Type B pancreatic cell (in vitro differentiated cells): ENCODE results near the gene PCDHGA3. TPM values are rescaled to one million over a fixed set of nuclear protein-coding genes. Genes with fewer than 3 reads are reported as not detected.

ENCODE experiments used
- DNase-seq: peaks from one replicate; pipeline ENCODE4 v3.0.0; 2021; ENCODE audit warnings: mixed read lengths; ENCODE audit not compliant: unreplicated experiment; ENCODE audit errors: extremely low spot score
- H3K27ac Mint-ChIP-seq: 2 replicates; pipeline ENCODE4 v1.8.0; 2021; ENCODE audit warnings: mild to moderate bottlenecking, mixed read lengths
- H3K27me3 Mint-ChIP-seq: 2 replicates; pipeline ENCODE4 v1.8.0; 2021; ENCODE audit warnings: mixed read lengths
- H3K36me3 Mint-ChIP-seq: 2 replicates; pipeline ENCODE4 v1.8.0; 2021; ENCODE audit warnings: mixed read lengths
- H3K4me1 Mint-ChIP-seq: one replicate; pipeline ENCODE4 v1.8.0; 2021; ENCODE audit warnings: mixed read lengths; ENCODE audit not compliant: unreplicated experiment
- H3K4me3 Mint-ChIP-seq: 2 replicates; pipeline ENCODE4 v1.8.0; 2021; ENCODE audit warnings: mild to moderate bottlenecking, mixed read lengths
- H3K9me3 Mint-ChIP-seq: 2 replicates; pipeline ENCODE4 v1.8.0; 2021; ENCODE audit warnings: mixed read lengths
- CTCF ChIP-seq: fragments of 200-600 bp; sonication (generic); conservative IDR thresholded peaks from 2 replicates; pipeline ENCODE4 v1.5.0; 2021; ENCODE audit warnings: antibody characterized with exemption, mild to moderate bottlenecking
- total RNA-seq: library from RNA; stranded (reverse); gene quantifications from 2 replicates; pipeline ENCODE4 v1.2.1, GENCODE V29; 2021; ENCODE audit warnings: low replicate concordance

Gene PCDHGA3
- total RNA-seq, 1 donor from 2014 or later: 0.27 TPM

GRCh38 chr5:141354900-141355469 is 11.4 kb downstream of the PCDHGA3 start, which contains the start of gene PCDHGA4:
Gene PCDHGA4, plus strand, starts transcription at chr5:141355021. Its CDS starts 87 bp downstream, at chr5:141355108.
- Mint-ChIP-seq H3K4me3 (no peak within 1 kb of the TSS), H3K9me3 (peaks cover 12% of the 10 kb centered on the region), H3K27me3 (no peaks in the 10 kb centered on the region), H3K36me3 (peaks cover 10% of the 10 kb centered on the region), H3K27ac (no peak within 1 kb of the TSS), H3K4me1 (no peaks in the 10 kb centered on the region)
- DNase-seq: no peak
- TF ChIP-seq CTCF: peak; percentile 59

- no peak for TF ChIP-seq CTCF
- no peaks in the 10 kb centered on the region for H3K27me3 Mint-ChIP-seq
These were observed 12.0 kb downstream of the PCDHGA3 start for GRCh38 chr5:141355641-141356040.

DNA sequence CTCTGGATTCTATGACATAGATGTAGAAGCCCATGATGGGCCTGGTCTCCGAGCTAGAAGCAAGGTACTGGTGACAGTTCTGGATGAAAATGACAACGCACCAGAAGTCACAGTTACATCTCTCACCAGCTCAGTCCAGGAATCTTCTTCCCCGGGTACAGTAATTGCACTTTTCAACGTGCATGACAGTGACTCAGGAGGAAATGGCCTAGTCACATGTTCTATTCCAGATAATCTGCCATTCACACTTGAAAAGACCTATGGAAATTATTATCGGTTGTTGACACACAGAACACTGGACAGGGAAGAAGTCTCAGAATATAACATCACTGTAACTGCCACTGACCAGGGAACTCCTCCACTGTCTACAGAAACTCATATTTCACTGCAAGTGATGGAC is 12.5 kb downstream of the PCDHGA3 start:
- H3K27me3 Mint-ChIP-seq: no peaks in the 10 kb centered on the region
- no peak overlapping the region for H3K4me3 Mint-ChIP-seq
- no peaks in the 10 kb centered on the region for H3K4me1 Mint-ChIP-seq
- no peak for TF ChIP-seq CTCF
- H3K9me3 Mint-ChIP-seq: peaks cover 9% of the 10 kb centered on the region
- H3K36me3 Mint-ChIP-seq: peaks cover 7% of the 10 kb centered on the region
- no peak for DNase-seq
- no peak overlapping the region for H3K27ac Mint-ChIP-seq

More at GRCh38 chr5:141355641-141356040, 12.0 kb downstream of the PCDHGA3 start:
- Mint-ChIP-seq H3K9me3 (peaks cover 9% of the 10 kb centered on the region), H3K36me3 (peaks cover 7% of the 10 kb centered on the region), H3K4me3 (no peak overlapping the region), H3K27ac (no peak overlapping the region), H3K4me1 (no peaks in the 10 kb centered on the region)
- DNase-seq: no peak

DNA sequence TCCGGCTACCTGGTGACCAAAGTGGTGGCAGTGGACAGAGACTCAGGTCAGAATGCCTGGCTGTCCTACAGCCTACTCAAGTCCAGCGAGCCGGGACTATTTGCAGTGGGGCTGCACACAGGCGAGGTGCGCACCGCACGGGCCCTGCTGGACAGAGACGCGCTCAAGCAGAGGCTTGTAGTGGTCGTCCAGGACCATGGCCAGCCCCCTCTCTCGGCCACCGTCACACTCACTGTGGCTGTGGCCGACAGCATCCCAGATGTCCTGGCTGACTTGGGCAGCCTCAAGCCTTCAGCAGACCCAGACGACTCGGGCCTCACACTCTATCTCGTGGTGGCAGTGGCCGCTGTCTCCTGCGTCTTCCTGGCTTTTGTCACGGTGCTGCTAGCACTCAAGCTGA is 13.3 kb downstream of the PCDHGA3 start:
- H3K36me3 Mint-ChIP-seq: peaks cover 7% of the 10 kb centered on the region
- DNase-seq: no peak
- no peak overlapping the region for H3K27ac Mint-ChIP-seq
- H3K27me3 Mint-ChIP-seq: no peaks in the 10 kb centered on the region
- no peak for TF ChIP-seq CTCF
- H3K4me3 Mint-ChIP-seq: no peak overlapping the region
- H3K4me1 Mint-ChIP-seq: no peaks in the 10 kb centered on the region
- peaks cover 9% of the 10 kb centered on the region for H3K9me3 Mint-ChIP-seq

DNA sequence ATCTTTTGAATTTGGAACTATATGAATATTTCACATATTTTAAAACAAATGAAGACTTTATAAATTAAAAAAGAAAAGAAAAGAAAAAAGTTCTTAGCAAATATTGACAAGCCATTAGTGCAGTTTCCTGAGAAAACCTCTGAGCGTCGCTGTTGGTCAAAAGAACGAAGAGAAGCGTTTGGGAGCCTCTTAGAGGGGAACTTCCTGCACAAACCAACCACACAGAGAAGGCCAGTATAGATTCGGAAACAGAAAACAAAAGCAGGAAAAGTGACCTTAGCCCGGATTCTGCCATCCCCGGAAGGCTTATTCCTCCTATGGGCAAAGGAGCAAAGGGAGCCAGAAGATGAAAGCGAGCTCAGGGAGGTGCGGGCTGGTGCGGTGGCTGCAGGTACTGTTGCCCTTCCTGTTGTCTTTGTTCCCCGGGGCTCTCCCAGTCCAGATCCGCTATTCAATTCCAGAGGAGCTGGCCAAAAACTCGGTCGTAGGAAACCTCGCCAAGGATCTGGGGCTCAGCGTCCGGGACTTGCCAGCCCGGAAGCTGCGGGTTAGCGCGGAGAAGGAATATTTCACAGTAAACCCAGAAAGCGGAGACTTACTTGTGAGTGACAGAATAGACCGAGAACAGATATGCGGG is 16.3 kb downstream of the PCDHGA3 start, which contains the start of gene PCDHGB2:
Gene PCDHGB2 (plus strand): TSS at position 205 of the 637 bp plus-strand sequence. CDS start 142 bp downstream, at position 347.
- H3K9me3 Mint-ChIP-seq: peaks cover 14% of the 10 kb centered on the region
- H3K36me3 Mint-ChIP-seq: no peaks in the 10 kb centered on the region
- DNase-seq: no peak
- H3K4me3 Mint-ChIP-seq: no peak within 1 kb of the TSS
- no peaks in the 10 kb centered on the region for H3K4me1 Mint-ChIP-seq
- H3K27me3 Mint-ChIP-seq: no peaks in the 10 kb centered on the region
- TF ChIP-seq CTCF: peak; percentile 50
- H3K27ac Mint-ChIP-seq: no peak within 1 kb of the TSS
